Right hindlimb (tissue), 1 donor: ENCODE results near the gene PC.
A peak's percentile ranks its signal among the peaks of the same experiment; 100 is the strongest.

ENCODE experiments used
- DNase-seq: peaks from one replicate; pipeline ENCODE4 v3.0.0-alpha.2; 2018

The PC gene

DNA sequence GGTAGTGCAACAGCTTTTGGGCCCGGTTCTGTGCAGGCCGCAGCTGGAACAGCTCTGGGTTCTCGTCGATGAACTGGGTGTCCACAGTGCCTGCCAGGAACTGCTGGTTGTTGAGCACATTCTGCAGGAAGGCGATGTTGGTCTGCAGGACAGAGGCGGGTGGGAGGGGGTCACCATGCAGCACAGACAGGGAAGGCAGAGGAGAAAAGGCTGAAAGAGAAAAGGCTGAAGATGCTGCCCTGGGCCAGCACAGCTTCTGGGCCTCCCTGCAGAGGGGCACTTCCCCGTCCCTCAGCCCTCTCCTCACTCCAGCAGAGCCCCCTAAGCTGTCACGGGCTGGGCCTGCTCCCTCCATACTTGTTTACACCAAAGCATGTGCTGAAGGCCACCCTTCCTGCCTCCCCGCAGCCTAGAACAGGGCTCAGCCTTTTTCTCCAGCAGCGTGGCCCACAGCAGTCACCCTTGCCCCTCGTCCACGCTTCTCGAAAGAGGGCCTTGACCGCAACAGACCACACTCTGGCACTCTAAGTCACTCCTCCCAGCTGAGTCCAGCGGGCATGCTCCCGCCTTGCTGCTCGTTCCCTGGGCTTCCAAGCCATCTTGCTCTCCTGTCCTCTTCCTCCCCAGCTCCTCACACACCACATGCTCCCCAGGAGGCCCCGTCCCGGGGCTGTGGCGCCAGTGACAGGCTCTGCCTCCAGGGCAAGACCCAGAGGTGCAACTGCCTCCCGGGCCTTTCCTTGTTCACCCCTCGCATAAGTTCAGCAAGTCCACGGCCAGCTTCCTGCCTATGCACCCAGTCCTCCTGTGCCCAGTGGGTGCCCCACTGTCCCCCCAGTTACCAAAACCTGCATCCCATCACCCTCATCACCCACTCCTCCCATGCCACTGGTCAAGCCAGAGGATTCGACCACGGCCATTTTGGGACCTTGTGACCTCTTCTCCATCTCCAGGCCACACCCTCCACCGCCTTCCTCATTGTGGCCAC, 104.6 kb downstream of the PC start:
- DNase-seq, result no peak

DNA sequence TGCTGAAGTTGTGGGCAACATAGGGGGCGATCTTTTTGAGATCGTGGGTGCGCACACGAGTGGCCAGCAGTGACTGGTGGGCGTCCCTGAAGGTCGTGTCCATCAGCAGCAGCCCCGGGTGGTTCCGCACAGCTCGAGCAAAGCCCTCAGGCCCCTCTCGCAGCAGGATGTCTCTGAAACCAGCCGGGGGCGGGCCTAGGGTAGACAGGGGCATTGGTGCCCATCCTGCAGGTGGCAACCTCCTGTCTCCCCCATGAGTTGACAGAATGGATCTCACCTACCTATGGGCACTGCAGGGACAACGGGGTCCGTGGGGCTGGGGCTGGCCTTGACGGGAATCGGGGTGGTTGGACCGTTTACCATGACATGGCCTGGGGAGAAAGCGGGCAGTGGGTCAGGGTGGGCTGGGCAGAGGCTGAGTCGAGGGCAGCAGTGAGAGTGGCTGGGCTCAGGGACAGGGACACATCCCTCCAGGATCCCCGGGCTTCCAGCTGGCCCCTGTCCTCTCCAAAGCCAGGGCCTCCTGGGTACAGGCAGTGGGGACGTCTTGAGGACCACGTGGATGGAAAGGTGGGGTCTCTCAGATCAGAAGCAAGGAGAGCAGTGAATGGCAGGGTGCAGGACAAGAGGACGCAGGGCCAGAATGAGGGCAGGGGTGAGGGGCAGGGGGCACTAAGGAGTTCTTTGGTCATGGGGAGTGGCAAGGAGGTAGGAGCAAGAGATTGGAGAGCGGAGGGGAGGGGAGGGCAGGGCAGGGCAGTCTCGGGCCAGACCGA, 105.5 kb downstream of the PC start:
- no peak for DNase-seq

DNA sequence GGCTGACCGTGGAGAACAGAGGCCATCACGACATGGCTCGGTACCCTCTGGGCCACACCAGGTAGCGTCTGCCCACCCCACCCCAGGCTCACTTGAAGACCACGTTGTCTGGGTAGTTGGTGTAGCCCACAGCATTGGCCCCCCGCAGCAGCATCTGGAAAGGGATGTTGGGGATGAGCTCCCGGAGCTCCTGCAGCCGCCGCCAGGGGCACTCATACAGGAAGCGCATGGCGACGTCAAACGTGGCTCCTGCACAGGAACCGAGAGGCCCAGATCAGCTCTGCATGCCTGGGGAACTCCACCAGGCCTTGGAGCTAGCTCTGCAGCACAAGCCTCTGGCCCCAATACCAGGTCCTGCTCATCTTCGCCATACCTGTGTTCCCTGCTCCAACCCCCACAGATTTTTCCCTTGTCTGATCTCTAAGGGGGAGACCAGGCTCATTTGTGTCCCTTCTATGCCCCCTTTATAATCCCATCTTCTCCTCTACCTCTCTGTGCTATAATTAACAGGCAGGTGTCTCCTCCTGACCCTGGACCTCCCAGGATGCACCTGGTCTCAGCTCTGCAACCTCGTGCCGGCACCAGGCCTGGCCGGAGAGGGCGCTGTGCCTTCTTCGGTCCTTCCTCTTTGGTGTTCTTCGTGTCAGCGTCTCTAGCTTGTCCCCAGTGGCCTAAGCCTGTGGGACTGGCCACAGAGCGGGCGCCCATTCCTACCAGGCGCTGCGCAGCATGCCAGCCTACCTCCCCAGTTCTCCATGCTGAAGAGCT, 106.3 kb downstream of the PC start:
- DNase-seq, result peak; percentile 23

DNA sequence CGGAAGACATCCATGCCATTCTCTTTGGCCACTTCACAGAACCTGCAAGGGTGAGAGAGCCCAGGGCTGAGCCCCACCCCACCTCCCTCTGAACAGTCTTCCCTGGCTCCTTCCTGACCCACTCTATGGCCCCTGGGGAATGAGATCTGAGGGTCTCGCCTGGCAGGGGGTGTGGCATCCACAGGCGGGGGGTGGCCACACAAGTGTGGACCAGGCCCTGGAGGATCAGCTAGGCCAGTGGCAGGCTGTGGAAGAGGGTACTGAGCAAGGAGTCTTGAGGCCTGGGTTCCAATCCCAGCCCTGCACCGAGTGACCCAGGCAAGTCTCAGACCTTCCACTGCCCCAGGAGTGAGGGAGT, 107.0 kb downstream of the PC start:
- no peak for DNase-seq

DNA sequence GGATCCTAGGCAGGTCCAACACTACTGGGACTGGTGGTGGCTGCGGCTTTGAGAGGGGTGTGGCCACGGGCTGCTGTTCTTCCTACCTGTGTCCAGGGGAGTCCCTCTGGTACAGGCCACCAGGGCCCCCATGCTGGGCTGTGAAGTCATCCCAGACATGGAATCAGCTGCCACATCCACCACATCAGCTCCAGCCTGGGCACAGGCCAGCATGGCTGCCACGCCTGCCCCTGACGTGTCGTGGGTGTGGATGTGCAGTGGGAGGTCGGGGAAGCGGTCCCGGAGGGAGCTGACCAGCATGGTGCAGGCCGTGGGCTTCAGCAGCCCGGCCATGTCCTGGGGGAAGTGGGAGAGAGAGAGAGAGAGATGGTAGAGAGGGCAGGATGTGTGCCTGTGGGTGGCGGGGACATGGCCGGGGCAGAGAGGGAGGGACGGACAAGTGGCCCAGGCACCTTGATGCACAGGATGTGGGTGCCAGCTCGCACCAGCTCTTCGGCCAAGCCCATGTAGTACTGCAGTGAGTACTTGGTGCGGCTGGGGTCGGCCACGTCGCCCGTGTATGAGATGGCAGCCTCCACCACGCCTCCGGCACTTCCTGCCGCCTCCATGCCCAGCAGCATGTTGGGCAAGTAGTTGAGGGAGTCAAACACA, 107.5 kb downstream of the PC start:
- DNase-seq, result peak; percentile 24

DNA sequence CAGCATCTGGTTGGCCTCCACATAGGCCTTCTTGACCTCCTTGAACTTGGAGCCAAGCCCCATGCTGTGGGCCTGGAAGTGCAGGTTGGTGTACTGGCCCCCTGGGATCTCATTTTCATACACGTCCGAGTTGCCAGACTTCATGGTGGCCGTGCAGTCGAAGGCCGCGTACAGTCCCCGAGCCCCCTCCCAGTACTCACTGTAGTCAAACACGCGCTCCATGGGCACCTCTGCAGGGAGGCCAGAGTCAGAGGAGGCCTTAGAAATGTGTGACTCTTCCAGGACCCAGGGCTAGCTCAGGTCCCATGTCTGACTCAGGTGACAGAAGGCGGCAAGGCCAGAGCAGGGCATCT, 108.0 kb downstream of the PC start:
- DNase-seq, result no peak

DNA sequence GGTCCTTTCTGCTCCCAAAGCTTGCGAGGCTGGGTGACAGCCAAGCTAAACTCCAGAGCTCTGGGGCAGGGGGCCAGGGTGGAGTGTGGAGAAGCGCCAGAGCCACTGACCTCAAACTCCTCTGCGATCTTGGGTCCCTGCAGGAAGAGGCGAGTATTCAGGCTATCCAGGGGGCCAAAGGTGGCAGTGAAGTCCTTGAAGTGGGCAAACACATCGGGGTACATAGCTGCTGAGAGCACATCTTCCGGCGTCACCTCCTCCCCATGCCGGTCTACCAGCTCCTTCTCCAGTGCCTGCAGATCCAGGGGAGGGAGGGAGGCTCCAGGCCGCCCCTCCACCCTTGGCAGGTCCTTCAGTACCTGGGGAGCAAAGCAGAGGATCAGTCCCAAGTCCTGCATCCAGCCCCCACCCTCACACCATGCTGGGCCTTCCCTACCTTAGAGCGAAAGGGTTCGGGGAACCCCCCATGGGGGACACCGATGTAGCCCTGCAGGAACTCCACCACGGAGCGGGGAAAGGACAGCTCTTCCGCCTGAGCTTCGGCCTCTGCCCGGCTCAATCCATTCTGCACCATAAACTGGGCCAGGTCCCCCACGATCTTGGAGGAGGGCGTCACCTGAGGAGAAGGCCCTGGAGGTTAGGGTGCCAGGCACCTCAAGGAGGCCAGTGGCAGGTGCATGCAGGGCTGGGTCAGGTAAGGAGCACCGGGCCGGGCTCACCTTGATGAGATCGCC, 108.5 kb downstream of the PC start:
- no peak for DNase-seq

DNA sequence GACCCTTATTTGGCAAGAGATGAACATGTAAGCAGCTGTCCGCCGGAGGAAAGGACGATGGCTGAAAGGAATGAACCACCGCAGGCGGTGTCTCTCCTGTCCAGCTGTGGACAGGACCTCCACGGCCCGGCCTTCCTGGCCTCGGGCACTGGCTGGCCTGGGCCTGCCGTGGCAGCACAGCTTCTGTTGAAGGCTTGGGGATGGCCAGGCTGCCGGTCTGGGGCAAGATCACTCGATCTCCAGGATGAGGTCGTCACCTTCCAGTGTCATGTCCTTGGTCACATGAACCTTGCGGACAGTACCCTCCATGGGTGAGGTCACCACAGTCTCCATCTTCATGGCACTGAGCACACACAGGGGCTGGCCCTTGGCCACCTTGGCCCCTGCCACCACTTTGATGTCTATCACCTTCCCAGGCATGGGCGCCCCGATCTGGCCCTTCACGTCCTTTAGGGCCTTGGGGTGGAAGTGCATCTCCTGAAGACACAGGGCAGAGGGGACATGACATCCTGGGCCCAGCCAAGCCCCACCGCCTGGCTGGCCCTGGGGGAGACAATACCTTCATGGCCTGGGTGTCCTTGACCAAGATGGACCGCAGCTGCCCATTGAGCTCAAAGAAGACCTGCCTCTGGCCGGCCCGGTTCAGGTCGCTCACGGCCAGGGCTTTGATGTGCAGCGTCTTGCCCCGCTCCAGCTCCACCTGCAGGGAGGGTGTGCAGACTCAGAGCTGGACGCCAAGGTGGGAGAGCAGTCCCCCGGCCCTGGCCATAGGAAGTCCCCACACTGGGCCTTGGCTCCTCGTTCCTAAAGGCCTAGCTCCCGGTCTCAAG, 109.3 kb downstream of the PC start:
- DNase-seq, result no peak

DNA sequence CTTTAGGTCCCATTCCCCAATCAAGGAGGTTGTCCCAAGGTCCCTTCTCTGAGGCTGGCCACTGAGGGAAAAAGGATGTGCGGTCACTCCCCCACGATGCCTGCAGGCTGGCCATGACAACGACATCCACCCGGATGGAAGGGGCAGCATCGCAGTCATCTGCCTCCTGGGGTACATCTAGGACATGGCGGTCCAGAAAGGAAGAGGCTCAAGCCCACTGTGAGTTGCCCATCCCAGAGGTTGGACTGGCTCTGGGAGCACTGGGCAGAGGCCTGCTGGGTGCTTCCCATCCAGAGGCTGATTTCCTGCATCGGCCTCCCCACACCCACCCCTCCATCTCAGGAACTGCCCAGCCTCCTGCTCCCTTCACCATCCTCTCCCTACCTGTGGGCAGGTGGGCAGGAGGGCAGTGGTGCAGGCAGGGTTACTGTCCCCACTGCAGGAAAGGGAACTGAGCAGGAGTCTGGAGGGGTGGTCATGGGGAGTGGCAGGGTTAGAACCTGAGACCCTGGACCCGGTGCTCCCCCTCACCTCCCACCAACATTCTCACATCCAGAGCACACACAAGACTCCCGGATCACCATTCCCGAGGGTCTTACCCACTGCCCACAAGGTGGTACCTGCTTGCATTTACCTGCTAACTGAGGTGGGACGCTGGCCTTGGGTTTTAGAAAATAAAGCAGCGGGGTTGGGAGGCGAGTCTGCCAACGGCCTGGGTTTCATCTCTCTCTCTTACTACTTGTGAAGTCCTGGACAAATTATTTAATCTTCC, 110.5 kb downstream of the PC start:
- no peak for DNase-seq

DNA sequence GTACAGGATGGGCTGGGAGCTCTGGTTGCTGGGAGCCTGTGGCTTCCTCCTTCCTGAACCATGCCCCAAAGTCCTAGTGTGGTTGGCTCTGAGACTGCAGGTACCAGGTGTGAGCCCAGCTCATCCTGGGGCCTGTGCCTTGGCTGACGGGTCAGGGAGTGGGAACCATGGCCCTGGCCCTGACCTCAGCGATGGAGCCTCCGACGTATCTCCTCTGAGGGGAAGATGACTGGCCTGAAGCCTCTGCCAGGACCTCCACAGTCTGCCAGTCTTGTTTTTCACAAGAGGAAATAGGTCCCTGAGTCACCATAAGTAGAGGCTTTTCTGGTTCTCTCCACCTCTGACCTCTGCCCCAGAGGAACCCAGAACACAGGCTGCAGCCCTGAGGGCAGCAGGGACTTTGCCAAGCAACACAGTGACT, 111.5 kb downstream of the PC start:
- DNase-seq, result no peak

DNA sequence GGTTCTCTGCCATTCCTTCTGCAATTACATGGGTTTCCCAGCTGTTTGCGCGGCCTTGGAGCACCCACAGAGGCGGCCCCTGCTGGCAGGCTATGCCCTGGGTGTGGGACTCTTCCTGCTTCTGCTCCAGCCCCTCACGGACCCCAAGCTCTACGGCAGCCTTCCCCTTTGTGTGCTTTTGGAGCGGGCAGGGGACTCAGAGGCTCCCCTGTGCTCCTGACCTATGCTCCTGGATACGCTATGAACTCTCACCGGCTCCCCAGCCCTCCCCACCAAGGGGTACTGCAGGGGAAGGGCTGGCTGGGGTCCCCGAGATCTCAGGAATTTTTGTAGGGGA, 112.3 kb downstream of the PC start:
- no peak for DNase-seq

DNA sequence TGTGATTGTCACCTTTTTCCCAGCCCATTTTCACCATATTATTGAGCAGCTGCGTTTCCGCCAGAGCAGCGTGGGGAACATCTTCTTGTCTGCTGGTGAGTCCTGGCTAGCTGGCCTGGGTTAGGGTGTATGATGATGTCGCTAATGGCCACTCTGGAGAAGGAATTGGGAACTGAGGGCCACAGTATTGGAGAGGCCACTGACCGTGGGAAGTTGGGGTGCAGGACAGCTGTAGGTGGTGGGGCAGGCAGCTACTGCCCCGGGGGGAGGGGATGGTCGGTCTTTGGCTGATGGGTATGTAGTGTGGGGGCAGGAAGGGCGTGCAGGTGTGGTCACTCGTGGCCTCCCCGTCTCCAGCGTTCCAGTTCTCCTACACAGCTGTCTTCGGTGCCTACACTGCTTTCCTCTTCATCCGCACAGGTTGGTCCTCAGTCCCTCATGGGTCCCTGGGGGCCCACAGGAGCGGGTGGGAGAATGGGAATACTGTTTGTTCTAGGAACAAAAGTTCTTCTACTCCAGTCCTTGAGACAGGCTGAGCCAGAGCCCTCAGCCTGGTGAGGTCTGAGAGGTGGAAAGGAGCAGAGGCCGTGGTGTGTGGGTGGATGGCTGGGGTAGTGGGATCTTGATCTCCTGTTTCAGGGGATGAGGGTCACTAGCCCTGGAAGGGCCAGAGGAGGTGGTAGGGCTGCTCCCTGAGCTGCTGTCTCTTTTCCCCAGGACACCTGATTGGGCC, 112.9 kb downstream of the PC start:
- DNase-seq, result no peak

DNA sequence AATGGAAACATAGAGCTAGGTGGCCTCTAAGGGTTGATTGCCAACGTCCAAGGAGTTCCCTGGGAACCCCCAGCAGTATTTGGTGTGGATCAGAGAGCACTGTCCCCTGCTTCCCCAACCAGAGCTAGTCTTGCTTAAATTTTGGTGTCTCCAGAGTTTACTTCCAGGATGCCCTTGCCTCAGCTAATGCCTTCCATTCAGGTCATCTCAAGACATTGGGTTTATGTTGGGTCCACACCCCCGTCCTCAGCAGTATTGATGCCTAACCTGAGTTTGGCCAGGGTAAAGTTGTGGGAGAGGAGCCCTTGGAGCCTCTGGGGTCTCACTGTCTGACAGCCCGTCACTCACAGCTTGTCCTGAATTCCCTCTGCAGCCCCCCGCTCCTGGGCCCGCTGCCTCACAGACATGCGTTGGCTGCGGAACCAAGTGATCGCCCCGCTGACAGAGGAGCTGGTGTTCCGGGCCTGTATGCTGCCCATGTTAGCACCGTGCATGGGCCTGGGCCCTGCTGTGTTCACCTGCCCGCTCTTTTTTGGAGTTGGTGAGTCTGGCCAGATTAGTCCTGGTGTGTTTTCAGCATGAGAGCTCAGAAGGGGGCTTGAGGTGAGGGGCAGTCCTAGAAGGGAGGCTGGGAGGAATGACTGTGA, 113.6 kb downstream of the PC start:
- DNase-seq, result no peak

DNA sequence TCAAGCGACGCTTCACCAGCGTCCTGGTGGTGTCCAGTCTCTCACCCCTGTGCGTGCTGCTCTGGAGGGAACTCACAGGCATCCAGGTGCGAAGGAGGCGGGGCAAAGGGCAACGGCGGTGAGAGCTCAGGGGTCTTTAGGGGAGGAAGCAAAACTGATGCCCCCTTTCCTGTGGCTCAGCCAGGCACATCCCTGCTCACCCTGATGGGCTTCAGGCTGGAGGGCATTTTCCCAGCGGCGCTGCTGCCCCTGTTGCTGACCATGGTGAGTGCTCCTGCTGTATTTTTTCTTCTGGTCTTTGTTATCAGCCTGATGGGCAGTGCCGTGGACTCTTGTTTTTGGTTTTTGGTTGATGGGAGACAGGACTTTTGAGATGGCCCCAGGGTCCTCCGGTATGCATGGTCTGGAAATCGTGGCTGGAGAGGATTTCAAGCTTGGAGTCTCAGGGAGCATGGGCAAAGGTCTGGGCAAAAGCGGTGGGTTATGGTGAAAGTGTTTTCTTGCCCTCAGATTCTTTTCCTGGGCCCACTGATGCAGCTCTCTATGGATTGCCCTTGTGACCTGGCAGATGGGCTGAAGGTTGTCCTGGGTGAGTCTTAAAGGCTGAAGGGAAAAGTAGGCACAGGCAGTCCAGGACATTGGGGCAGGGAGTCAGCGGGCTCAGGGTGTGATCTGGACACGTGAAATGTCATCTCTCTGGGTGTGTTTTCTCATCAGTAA, 114.2 kb downstream of the PC start:
- no peak for DNase-seq

DNA sequence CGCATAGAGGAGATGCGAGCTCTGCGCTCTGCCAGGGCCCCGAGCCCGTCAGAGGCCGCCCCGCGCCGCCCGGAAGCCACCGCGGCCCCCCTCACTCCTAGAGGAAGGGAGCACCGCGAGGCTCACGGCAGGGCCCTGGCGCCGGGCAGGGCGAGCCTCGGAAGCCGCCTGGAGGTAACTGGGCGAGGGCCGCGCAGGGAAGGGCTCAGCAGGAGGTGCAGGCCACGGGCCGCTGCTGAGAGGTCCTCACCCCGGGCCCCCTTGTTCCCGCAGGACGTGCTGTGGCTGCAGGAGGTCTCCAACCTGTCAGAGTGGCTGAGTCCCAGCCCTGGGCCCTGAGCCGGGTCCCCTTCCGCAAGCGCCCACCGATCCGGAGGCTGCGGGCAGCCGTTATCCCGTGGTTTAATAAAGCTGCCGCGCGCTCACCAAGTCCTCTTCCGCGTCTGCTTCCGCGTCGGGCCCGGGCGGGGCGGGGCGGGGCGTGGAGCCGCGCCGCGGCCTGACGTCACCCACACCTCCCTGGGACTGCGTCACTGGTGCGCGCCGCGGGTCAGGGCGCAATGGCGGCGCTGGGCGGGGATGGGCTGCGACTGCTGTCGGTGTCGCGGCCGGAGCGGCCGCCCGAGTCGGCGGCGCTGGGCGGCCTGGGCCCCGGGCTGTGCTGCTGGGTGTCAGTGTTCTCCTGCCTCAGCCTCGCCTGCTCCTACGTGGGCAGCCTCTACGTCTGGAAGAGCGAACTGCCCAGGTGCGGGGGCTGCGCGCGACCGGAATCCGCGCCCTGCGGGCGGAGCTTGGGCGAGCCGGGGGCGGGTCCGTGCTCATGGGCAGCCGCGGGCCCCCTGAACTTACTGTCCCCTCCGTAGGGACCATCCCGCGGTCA, 115.0 kb downstream of the PC start, which contains the start of gene RCE1:
RCE1 (plus strand) TSS at position 546 of the 880 bp plus-strand sequence; CDS start at position 561, 15 bp downstream.
- DNase-seq, result peak; percentile 95

DNA sequence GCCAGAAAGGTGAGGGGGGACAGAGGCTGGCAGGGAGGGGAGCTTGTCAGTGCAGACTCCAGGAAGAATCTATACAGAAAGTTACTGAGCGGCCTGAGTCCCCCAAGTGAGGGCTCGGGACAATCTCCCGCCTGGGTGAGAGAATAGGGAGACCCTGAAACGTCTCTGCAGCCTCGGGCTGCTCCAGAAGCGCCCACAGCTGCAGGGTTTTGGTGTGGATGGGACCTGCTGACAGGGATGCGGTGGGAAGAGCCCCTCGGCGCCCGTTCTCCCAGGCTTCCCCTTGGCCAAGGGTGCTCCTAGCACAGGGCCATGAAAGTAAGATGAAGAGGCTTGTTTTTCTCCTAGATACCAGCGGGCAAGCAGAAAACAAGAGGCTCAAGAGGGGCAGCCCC, 115.7 kb downstream of the PC start:
- no peak for DNase-seq

DNA sequence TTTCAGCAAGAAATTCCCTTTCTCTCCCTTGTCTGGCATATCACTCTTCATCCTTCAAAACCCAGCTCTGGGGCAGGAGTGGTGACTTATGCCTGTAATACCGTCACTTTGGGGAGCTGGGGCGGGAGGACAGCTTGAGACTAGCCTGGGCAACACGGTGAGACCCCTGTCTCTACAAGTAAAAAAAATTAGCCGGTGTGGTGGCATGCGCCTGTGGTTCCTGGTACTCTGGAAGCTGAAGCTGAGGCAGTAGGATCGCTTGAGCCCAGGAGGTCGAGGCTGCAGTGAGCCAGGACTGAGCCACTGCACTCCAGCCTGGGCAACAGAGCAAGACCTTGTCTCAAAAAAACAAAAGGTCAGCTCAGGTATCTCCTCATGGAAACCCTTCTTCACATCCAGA, 116.3 kb downstream of the PC start:
- no peak for DNase-seq
